Neural progenitor cell (in vitro differentiated cells): ENCODE data around the gene ALDH2.

Experiments
- CTCF ChIP-seq: fragments of 200-600 bp; sonication (generic); IDR thresholded peaks from 2 replicates; pipeline ENCODE4 v1.5.1; 2017; ENCODE audit warnings: antibody characterized with exemption, mild to moderate bottlenecking
- EZH2 ChIP-seq: fragments of 200-600 bp; sonication (generic); IDR thresholded peaks from 2 replicates; pipeline ENCODE4 v1.6.1; 2017; ENCODE audit warnings: antibody characterized with exemption, mild to moderate bottlenecking, moderate library complexity

- no peak for TF ChIP-seq CTCF
- TF ChIP-seq EZH2 = no peak
Observed at GRCh38 chr12:111759991-111760390, 6.7 kb upstream of the ALDH2 start.
